Liver (tissue), 9 donors: Measurements from ENCODE around the gene WDR37. TPM values are rescaled to one million over a fixed set of nuclear protein-coding genes. Genes with fewer than 3 reads are reported as not detected.
A peak's percentile ranks its signal among the peaks of the same experiment; 100 is the strongest.

Source experiments
- DNase-seq: peaks from one replicate; pipeline ENCODE4 v3.0.0-alpha.2; 2017; ENCODE audit warnings: low spot score
- H3K27ac ChIP-seq, 2 donors: one replicate each; pipeline ENCODE4 v1.7.0; 2013; ENCODE audit warnings: inconsistent platforms in 2 of 2, low read length in 2 of 2, control low read depth in 1 of 2, low read depth in 1 of 2, mild to moderate bottlenecking in 1 of 2
- H3K27me3 ChIP-seq, 4 donors: one replicate each; pipeline versions ENCODE4 v1.6.1 to v1.7.0; 2013; ENCODE audit warnings: low read length in 3 of 4, inconsistent platforms in 1 of 4, mild to moderate bottlenecking in 1 of 4, moderate library complexity in 1 of 4; ENCODE audit not compliant: control insufficient read depth in 4 of 4, insufficient read depth in 4 of 4
- H3K36me3 ChIP-seq, 4 donors: one replicate each; pipeline versions ENCODE4 v1.6.1 to v1.7.0; 2013; ENCODE audit warnings: low read length in 3 of 4, mild to moderate bottlenecking in 3 of 4, low read depth in 1 of 4, moderate library complexity in 1 of 4; ENCODE audit not compliant: control insufficient read depth in 4 of 4, insufficient read depth in 3 of 4
- H3K4me1 ChIP-seq, 4 donors: one replicate each; pipeline versions ENCODE4 v1.6.1 to v1.7.0; 2013; ENCODE audit warnings: low read length in 3 of 4, mild to moderate bottlenecking in 3 of 4, moderate library complexity in 1 of 4; ENCODE audit not compliant: control insufficient read depth in 4 of 4, insufficient read depth in 4 of 4
- H3K4me3 ChIP-seq, 3 donors: one replicate each; pipeline versions ENCODE4 v1.6.1 to v1.7.0; 2013; ENCODE audit warnings: low read length in 3 of 3, control low read depth in 1 of 3, low read depth in 1 of 3, mild to moderate bottlenecking in 1 of 3
- H3K9ac ChIP-seq, 2 donors: one replicate each; pipeline ENCODE4 v1.7.0; 2013; ENCODE audit warnings: low read length in 2 of 2, mild to moderate bottlenecking in 2 of 2, moderate library complexity in 2 of 2, control low read depth in 1 of 2, low read depth in 1 of 2
- H3K9me3 ChIP-seq, 4 donors: one replicate each; pipeline versions ENCODE4 v1.6.1 to v1.7.0; 2013; ENCODE audit warnings: low read length in 3 of 4; ENCODE audit not compliant: control insufficient read depth in 4 of 4
- ATF3 ChIP-seq: IDR thresholded peaks from 2 replicates; pipeline ENCODE4 v1.6.1; 2016; ENCODE audit warnings: antibody characterized with exemption
- CTCF ChIP-seq: fragments of 150-350 bp; IDR thresholded peaks from 2 replicates; pipeline ENCODE4 v1.5.1; 2017; ENCODE audit warnings: improper control_type of control experiment, low read depth, low read length; ENCODE audit not compliant: missing input control
- EGR1 ChIP-seq, 2 donors: IDR thresholded peaks; 2 replicates each; pipeline ENCODE4 v1.6.1; 2016 to 2018; ENCODE audit warnings: antibody characterized with exemption in 2 of 2, low read depth in 2 of 2
- FOXA1 ChIP-seq: IDR thresholded peaks from 2 replicates; pipeline ENCODE4 v1.6.1; 2016; ENCODE audit warnings: antibody characterized with exemption
- FOXA2 ChIP-seq: IDR thresholded peaks from 2 replicates; pipeline ENCODE4 v1.6.1; 2016; ENCODE audit warnings: antibody characterized with exemption
- GABPA ChIP-seq, 2 donors: IDR thresholded peaks in 1 of 2; conservative IDR thresholded peaks in 1 of 2; 2 replicates each; pipeline ENCODE4 v1.6.1; 2016; ENCODE audit warnings: antibody characterized with exemption in 2 of 2, mild to moderate bottlenecking in 1 of 2, moderate library complexity in 1 of 2
- HNF4A ChIP-seq, 2 donors: conservative IDR thresholded peaks; 2 replicates each; pipeline ENCODE4 v1.6.1; 2016; ENCODE audit warnings: antibody characterized with exemption in 2 of 2, mild to moderate bottlenecking in 2 of 2
- HNF4G ChIP-seq: IDR thresholded peaks from 2 replicates; pipeline ENCODE4 v1.6.1; 2016; ENCODE audit warnings: antibody characterized with exemption
- JUND ChIP-seq, 2 donors: IDR thresholded peaks; 2 replicates each; pipeline ENCODE4 v1.6.1; 2016; ENCODE audit warnings: antibody characterized with exemption in 2 of 2
- MAX ChIP-seq: IDR thresholded peaks from 2 replicates; pipeline ENCODE4 v1.6.1; 2016; ENCODE audit warnings: antibody characterized with exemption
- NR2F2 ChIP-seq: IDR thresholded peaks from 2 replicates; pipeline ENCODE4 v1.6.1; 2016; ENCODE audit warnings: antibody characterized with exemption
- RAD21 ChIP-seq, 2 donors: IDR thresholded peaks; 2 replicates each; pipeline ENCODE4 v1.6.1; 2016; ENCODE audit warnings: antibody characterized with exemption in 2 of 2, mild to moderate bottlenecking in 2 of 2
- REST ChIP-seq: IDR thresholded peaks from 2 replicates; pipeline ENCODE4 v1.6.1; 2016; ENCODE audit warnings: antibody characterized with exemption, mild to moderate bottlenecking
- RXRA ChIP-seq, 2 donors: IDR thresholded peaks; 2 replicates each; pipeline ENCODE4 v1.6.1; 2017 to 2018; ENCODE audit warnings: antibody characterized with exemption in 2 of 2, mild to moderate bottlenecking in 1 of 2
- SP1 ChIP-seq: IDR thresholded peaks from 2 replicates; pipeline ENCODE4 v1.6.1; 2018; ENCODE audit warnings: antibody characterized with exemption, mild to moderate bottlenecking
- TAF1 ChIP-seq: conservative IDR thresholded peaks from 2 replicates; pipeline ENCODE4 v1.6.1; 2016; ENCODE audit warnings: antibody characterized with exemption, mild to moderate bottlenecking
- YY1 ChIP-seq: IDR thresholded peaks from 2 replicates; pipeline ENCODE4 v1.6.1; 2016; ENCODE audit warnings: antibody characterized with exemption, mild to moderate bottlenecking
- ZBTB33 ChIP-seq: IDR thresholded peaks from 2 replicates; pipeline ENCODE4 v1.6.1; 2016; ENCODE audit warnings: antibody characterized with exemption
- WGBS: extraction: QIAGEN DNeasy Blood & Tissue Kit; methylation state at CpG from one replicate; pipeline ENCODE4 v1.1.7; 2013; 5-methylcytosine and 5-hydroxymethylcytosine counted together
- polyA plus RNA-seq, 2 donors: library from polyadenylated mRNA; stranded (reverse) in 1 of 2; unstranded in 1 of 2; fragments of 200-250 nt in 1 of 2; fragments of >200 nt in 1 of 2; fragmentation: Nextera tagmentation in 1 of 2; extraction: Ambion mirVana in 1 of 2; gene quantifications; one replicate each; pipeline versions ENCODE4 v1.2.1 to v1.2.3, GENCODE V29; 2013 to 2015
- total RNA-seq, 2 donors: library from RNA; depleted of rRNA; stranded (reverse); fragments of >200 nt; gene quantifications; one replicate each; pipeline ENCODE4 v1.2.3, GENCODE V29; 2014
- donor health status: healthy.
- donor health status: healthy.
- donor health status: healthy.
- donor health status: healthy.
- donor health status: healthy.

WDR37 gene
- total and polyA plus RNA-seq, 4 donors: 3.6 to 12.1 (median 5.6) TPM

GRCh38 chr10:1048732-1049424, 7.3 kb upstream of the WDR37 start, which contains the start of gene IDI1:
TSS of gene IDI1 (minus strand) at chr10:1049119. CDS start at chr10:1049003, 116 bp downstream.
- H3K27ac ChIP-seq: peak within 1 kb of the TSS; percentile 96 to 99
- H3K9ac ChIP-seq: peak within 1 kb of the TSS; percentile 76 to 97
- peak within 1 kb of the TSS; percentile 81 to 100 (median 90) for H3K4me3 ChIP-seq
- H3K36me3 ChIP-seq: peaks cover 2 to 4% (median 2%) of the 10 kb centered on the region in 4 donors
- under 1% methylated on average over 83 of the region's 83 CpGs for WGBS
- no peaks in the 10 kb centered on the region for H3K9me3 ChIP-seq
- H3K27me3 ChIP-seq: no peaks in the 10 kb centered on the region
- no peak for TF ChIP-seq HNF4G
- no peak for TF ChIP-seq HNF4A (conservative IDR thresholded peaks at IDR 0.05)
- no peak for TF ChIP-seq EGR1 (IDR thresholded peaks at IDR 0.05; ENCODE audit: low read depth in 2 of 2)
- TF ChIP-seq TAF1: peak; percentile 70
- TF ChIP-seq ATF3: no peak
- TF ChIP-seq REST: peak; percentile 92
- TF ChIP-seq MAX: no peak
- TF ChIP-seq RXRA (IDR thresholded peaks at IDR 0.05): peak; percentile 53 to 57
- TF ChIP-seq RAD21 (IDR thresholded peaks at IDR 0.05): peak in 1 of 2 donors; percentile 22
- peak; percentile 62 to 88 for TF ChIP-seq GABPA (IDR thresholded peaks at IDR 0.05 in 1 of 2, conservative IDR thresholded peaks at IDR 0.05 in 1 of 2)
- no peak for TF ChIP-seq FOXA2
- TF ChIP-seq FOXA1: peak; percentile 75
- no peak for TF ChIP-seq CTCF
- peak; percentile 29 for TF ChIP-seq NR2F2
- TF ChIP-seq YY1: peak; percentile 90
- peak; percentile 60 for TF ChIP-seq ZBTB33
- TF ChIP-seq SP1: peak; percentile 87
- TF ChIP-seq JUND (IDR thresholded peaks at IDR 0.05): peak; percentile 26 to 37
- peaks cover 0 to 65% (median 32%) of the 10 kb centered on the region in 4 donors for H3K4me1 ChIP-seq
- DNase-seq: peak; percentile 97
